Fibroblast of lung (primary cell): Measurements from ENCODE around the gene GALNT18.

ENCODE experiments used
- EZH2 ChIP-seq: IDR thresholded peaks from 2 replicates; pipeline ENCODE4 v1.5.1; 2012; ENCODE audit warnings: low read length, control low read depth, mild to moderate bottlenecking; ENCODE audit errors: missing control alignments
- TF ChIP-seq, protein P1 (sequence below), 2 donors: IDR thresholded peaks in 1 of 2; conservative IDR thresholded peaks in 1 of 2; 1 replicate in 1 of 2; 2 replicates in 1 of 2; pipeline ENCODE4 v1.5.1; 2011 to 2012; ENCODE audit warnings: low read length in 2 of 2, control low read depth in 1 of 2, inconsistent platforms in 1 of 2, low read depth in 1 of 2, mild to moderate bottlenecking in 1 of 2

DNA sequence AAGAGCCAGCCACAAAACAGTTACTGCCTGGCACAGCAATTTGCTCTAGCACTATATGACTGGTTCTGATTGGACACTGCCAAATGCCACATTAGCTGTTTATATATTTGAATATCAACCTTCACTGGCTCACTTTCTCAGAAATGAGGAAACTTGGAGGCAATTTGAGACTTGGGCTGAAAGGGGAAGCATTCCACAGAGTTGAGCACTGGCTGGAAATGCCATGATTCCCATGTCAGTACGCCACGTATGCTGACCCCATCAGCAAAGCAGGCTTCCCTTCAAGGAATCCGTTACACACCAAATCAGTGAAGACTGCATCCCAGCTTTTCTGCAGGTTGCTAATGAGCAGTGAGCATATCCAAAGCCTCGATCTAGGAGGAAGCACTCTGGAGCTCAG, 34.7 kb downstream of the GALNT18 start:
- TF ChIP-seq, protein P1, sequence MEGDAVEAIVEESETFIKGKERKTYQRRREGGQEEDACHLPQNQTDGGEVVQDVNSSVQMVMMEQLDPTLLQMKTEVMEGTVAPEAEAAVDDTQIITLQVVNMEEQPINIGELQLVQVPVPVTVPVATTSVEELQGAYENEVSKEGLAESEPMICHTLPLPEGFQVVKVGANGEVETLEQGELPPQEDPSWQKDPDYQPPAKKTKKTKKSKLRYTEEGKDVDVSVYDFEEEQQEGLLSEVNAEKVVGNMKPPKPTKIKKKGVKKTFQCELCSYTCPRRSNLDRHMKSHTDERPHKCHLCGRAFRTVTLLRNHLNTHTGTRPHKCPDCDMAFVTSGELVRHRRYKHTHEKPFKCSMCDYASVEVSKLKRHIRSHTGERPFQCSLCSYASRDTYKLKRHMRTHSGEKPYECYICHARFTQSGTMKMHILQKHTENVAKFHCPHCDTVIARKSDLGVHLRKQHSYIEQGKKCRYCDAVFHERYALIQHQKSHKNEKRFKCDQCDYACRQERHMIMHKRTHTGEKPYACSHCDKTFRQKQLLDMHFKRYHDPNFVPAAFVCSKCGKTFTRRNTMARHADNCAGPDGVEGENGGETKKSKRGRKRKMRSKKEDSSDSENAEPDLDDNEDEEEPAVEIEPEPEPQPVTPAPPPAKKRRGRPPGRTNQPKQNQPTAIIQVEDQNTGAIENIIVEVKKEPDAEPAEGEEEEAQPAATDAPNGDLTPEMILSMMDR (conservative IDR thresholded peaks at IDR 0.05 in 1 of 2, IDR thresholded peaks at IDR 0.05 in 1 of 2; ENCODE audit: low read depth in 1 of 2, low read length in 2 of 2), result no peak
- TF ChIP-seq EZH2, result no peak
